Hematopoietic multipotent progenitor cell treated with erythropoietin and hydrocortisone succinate and interleukin-3 and kit ligand, for 17 days (in vitro differentiated cells): ENCODE measurements around the gene PKD2L1.

Experiments used
- DNase-seq: peaks from one replicate; pipeline ENCODE4 v3.0.0-alpha.2; 2015; ENCODE audit warnings: low spot score

Gene PKD2L1

DNA sequence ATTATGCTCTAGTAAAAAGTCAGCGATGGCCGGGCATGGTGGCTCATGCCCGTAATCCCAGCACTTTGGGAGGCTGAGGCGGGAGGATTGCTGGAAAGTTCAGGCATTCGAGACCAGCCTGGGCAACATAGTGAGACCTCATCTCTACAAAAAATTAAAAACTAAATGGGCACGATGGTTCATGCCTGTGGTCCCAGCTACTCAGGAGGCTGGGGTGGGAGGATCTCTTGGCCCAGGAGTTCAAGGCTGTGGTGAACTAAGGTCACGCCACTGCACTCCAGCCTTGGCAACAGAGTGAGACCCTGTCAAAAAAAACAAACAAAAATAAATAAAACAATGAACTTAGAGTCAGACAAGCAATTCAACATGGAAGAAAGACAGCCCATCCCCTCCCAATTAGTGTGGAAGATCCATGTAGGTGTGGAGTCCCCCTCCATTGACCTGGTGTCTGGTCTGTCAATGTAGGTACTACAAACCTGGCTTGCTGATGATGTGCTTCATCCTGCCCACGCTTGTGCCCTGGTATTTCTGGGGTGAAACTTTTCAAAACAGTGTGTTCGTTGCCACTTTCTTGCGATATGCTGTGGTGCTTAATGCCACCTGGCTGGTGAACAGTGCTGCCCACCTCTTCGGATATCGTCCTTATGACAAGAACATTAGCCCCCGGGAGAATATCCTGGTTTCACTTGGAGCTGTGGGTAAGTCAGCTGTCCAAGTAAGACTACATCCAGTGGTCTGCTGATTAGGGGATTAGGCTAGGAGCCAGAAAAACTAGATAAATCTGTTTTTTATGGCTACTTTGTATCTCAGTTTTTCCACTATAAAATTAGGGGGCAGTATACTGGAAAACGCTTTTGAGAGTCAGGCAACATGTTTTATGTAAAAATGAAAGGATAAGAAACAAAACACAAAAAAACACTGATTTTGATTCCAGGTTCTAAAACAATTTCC, 26.3 kb upstream of the PKD2L1 start:
- no peak for DNase-seq

DNA sequence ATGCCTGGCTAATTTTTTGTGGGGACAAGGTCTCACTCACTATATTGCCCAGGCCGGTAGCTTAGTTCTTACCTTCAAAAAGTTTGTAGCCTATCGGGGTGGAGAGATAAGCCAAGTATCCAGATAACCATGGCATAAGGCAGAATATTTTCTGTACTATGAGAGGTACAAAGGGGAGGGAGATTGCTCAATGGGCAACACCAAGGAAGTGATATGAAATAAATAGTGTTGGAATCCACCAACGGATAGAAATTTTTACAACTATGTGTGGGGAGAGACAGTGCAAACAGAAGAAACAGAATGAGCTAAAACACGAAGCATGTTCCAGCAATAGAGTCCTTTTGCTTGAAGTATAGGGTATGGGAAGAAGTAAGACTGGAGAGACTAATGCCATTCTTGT, 25.1 kb upstream of the PKD2L1 start:
- no peak for DNase-seq

DNA sequence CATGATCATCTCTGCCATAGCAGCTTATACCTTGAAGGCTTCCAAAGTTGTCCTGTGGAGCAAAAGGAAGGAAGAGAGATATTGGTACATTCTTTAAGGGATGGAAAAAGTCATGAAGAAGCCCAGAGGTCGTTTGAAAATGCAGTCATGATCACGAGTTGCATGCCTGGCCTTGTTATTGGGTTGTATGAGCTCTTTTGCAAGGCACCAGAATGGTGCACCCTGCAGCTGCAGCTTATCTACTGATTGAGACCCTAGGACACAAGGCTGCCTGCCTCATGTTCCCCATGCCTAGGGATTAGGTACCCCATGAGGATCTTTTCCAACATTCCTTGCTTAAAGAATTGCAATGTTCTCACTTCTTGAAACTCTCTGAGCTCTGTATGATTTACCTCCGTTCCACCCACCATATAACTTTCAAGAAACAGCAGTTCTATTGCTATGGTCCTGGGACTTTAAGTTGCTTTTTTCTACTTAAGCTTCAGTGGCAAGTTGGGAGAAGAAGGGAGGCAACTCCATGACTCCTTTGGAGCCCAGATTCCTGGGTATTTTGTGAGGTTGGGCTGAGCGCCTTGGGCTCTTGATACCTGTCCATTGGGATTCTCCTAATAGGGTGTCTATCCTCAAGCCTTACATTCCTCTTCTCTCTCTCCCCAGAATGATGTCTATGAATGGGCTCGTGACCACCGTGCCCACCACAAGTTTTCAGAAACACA, 23.9 kb upstream of the PKD2L1 start:
- no peak for DNase-seq

DNA sequence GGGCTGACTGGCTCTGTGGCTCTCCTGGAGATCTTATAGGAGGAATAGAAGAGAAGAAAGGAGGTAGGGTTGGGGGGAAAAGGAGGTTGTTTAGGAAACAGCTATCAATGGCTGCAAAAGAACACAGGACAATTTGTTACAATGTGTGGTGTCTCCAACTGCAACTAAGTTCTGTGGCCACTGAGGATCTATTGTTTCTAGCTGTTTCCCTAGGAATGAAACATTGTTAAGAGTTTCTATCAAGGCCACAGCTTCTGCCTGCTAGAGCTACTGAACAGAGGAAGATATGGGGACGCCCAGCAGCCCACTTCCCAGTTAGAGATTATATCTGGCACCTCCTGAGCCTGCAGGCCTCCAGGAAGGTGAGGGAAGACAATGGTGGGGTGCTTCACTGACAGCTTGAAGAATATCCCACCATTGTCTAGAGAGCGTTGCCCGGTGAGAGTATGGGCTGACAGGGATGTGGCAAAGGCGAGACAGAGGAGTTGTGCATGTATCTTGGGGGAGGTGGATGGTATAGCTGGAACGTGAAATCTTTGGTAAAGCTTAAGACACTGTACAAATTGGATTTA, 21.0 kb upstream of the PKD2L1 start:
- no peak for DNase-seq

DNA sequence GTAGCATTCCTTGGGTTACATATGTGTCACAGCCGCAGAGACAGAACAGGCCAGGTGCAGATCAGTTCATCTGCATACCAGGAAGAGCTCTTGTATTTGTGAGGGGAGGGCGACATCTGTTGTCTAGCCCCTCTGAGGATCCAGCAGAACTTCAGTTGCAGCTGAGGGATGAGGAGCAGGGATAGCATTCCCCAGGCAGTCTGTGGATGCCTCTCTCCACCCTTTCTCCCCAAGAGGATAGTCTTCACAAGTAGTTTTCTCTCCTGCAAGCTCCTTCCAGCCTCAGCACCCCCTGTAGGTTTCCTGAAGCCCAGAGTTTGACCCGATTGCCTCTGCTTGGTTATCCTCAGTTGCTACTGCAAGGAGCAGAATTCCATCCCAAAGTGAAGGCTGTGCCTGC, 19.6 kb upstream of the PKD2L1 start:
- peak; percentile 14 for DNase-seq

DNA sequence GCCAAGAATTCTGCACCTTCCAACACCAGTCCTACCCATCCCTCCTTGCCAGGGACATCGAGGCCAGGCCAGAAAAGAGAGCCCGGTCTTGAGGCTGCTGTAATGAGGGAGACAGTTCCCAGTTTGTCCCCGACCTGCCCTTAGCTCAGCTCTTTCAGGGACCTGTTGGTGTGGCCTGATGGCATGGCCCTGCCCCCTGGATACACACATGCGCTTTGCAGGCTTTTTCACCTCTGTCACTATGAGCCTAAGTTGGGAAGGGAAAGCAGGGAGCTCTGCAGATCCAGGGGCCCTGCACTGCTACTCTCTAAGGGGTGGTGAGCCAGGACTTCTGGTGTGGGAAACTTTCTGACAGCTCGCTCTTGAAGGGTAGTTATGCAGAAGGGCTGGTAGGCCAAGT, 19.1 kb upstream of the PKD2L1 start:
- no peak for DNase-seq

DNA sequence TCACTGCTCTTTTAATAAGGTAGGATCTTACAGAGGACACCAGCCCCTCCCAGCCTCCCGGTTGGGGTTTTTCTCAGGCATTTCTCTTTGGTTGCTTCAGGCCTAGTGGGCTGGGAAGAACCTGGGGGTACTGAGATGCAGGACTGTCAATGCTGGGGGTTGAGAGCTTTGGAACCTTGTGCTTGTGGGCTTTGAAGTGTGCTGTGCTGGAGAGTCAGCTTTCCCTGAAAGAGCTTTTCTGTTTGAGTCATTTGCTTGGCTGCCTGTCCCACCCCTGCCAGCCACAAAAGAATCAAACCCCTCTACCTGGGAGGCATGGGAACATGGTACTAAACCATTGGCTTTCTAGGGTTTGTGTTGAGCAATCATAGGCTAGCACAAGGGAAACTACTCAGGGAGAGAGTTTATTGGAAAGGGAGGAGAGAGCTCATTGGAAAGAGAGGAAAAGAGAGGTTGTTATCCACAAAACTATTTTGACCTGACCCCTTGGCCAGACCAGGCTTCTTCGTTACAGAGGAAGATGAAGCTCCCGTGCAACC, 18.4 kb upstream of the PKD2L1 start:
- DNase-seq: no peak

DNA sequence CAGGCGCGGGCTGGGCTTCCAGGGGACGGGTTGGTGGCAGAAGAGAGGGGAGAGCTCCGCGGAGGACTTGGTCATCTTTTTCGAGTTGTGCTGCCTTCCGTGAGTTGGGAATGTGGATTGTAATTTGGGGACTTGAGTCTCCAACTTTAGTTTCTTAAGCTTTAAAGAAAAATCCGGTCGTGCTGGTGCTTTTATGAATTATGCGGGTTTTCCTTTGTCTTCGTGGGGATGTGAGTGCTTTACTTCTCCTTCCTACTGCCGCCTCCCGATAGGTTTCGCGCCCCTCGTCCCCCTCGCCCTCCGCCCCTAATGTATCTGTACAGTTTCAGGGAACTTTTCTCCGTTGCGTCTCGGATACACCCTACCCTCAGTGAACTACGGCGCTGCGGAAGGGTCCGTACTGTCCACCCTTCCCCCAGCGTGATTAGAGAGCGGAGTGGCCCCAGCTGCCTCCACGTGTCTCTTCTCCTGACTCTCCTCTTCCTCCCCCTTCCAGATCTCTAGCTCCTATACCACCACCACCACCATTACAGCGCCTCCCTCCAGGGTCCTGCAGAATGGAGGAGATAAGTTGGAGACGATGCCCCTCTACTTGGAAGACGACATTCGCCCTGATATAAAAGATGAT, 17.7 kb upstream of the PKD2L1 start:
- no peak for DNase-seq

DNA sequence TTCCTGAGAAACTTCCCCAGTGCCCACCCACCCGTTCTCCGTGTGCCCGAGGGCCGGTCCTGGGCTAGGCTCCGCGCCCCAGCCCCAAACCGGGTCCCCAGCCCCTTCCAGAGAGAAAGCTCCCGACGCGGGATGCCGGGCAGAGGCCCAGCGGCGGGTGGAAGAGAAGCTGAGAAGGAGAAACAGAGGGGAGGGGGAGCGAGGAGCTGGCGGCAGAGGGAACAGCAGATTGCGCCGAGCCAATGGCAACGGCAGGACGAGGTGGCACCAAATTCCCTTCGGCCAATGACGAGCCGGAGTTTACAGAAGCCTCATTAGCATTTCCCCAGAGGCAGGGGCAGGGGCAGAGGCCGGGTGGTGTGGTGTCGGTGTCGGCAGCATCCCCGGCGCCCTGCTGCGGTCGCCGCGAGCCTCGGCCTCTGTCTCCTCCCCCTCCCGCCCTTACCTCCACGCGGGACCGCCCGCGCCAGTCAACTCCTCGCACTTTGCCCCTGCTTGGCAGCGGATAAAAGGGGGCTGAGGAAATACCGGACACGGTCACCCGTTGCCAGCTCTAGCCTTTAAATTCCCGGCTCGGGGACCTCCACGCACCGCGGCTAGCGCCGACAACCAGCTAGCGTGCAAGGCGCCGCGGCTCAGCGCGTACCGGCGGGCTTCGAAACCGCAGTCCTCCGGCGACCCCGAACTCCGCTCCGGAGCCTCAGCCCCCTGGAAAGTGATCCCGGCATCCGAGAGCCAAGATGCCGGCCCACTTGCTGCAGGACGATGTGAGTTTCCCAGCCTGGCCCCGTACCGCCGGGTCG, 16.9 kb upstream of the PKD2L1 start, which contains the start of gene SCD:
TSS of gene SCD (plus strand) at position 469 of the 803 bp plus-strand sequence. CDS start at position 741, 272 bp downstream.
- peak; percentile 65 for DNase-seq

DNA sequence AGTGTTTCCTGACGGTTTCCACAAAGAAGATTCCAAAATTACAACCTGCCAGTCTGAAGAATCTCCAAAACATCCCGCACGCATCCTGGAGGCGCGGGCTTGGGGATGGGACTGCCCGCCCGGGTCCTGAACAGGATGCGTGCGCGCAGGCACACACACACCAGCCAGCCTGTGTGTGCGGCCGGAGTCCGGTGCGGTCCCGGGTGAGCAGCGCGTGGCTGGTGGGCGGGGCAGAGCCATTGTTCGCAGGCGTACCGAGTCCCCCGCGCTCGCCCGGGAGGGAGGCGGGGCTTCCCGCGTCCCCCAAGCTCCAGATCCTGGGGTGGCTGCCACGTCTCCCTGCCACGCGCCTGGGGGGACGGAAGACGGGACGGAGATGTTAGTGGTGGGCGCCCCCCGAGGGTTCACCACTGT, 16.3 kb upstream of the PKD2L1 start:
- no peak for DNase-seq

DNA sequence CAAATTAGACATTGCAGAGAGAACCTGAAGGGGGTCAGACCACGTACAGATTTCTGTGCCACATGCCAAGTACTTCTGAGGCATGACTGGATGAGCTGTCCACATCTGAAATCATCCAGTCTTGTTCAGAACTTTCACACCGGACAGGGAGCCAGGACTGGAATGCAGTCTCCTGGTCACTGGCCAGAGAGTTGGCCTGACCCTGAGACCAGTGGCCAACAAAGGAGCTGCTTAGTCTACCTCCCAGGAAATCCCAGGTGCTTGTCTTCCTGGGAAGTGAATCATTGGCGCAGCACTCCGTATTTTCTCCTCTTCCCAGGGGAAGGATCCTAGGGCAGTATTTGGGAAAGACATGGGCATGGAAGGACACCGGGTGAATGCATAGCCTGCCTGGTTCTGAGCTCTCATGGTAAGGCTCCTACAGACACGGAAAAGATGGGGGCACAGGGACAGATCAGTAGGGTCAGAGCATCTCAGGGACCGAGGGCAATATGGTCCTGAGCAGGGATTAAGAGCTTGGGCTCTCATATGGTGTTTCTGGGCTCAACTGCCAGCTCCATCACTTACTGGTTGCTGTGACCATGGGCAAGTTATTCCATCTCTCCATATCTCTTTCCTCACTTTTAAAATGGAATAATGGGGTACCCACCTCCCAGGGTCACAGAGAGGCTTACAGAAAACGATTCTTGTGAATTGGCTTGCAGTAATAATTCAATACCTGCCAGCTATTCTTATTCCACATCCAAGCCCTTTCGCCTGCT, 15.7 kb upstream of the PKD2L1 start:
- DNase-seq: no peak

DNA sequence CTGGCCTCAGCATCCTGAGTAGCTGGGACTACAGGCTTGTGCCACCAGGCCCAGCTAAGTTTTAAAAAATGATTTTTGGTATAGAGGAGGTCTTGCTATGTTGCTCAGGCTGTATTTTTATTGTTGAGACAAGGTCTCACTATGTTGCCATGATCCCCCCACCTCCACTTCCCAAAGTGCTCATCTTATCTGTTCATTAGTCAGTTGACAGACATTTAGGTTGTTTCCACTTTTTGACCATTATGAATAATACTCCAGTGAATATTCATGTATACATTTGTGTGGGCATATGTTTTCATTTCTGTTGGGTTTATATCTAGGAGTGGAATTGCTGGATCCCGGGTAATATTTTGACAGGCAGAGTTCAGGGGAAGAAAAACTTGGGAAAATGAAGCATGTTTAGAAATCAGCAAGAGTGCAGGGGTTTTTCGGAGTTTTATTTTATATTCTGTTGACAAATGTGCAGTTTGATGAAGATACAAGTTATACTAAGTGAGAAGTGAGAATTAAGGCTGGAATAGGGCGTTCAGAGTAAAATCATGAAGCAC, 14.3 kb upstream of the PKD2L1 start:
- DNase-seq: no peak

DNA sequence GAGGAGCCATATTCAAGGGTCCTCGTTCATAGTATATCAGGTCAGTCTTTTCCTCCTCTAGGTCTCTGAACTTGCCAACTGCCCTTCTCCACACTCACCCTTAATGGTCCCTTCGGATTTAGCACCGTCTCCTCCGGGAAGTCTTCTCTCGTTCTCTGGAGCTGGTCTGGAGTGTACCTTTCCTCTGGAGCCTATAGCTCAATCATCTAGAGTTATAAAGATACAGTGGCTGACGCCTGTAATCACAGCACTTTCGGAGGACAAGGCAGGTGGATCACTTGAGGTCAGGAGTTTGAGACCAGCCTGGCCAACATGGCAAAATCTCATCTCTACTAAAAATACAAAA, 12.6 kb upstream of the PKD2L1 start:
- DNase-seq: no peak

DNA sequence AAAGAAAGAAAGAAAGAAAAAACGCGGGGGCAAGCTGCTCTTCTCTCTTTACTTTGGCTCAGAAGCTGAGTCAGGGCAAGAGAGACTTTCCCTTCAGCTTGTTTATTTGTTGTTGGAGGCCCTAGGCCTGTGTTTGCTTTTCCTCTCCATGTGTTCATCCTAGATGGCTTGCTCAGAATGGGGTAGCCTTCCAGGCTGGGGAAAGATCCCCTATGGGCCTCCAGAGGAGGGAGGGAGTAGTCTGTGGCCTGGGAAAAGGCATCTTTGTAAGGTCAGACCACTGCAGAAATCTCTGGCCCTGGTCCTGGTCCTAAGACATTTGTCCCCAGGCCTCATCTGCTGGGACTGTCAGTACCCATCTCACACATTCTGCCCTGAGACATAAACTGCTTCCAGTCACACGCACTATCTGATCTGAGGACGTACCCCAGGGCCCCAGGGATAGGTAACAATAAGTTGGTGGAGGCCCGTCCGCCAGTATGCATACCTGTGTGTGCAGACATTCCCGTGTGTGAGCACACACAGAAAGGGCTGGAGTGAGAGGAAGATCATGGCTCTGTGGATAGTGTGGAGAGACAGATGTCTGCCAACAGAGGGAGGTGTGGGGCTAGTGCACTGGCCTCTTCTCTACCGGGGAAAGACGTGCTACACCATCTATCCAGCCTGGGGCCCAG, 12.1 kb upstream of the PKD2L1 start:
- DNase-seq: peak; percentile 69

DNA sequence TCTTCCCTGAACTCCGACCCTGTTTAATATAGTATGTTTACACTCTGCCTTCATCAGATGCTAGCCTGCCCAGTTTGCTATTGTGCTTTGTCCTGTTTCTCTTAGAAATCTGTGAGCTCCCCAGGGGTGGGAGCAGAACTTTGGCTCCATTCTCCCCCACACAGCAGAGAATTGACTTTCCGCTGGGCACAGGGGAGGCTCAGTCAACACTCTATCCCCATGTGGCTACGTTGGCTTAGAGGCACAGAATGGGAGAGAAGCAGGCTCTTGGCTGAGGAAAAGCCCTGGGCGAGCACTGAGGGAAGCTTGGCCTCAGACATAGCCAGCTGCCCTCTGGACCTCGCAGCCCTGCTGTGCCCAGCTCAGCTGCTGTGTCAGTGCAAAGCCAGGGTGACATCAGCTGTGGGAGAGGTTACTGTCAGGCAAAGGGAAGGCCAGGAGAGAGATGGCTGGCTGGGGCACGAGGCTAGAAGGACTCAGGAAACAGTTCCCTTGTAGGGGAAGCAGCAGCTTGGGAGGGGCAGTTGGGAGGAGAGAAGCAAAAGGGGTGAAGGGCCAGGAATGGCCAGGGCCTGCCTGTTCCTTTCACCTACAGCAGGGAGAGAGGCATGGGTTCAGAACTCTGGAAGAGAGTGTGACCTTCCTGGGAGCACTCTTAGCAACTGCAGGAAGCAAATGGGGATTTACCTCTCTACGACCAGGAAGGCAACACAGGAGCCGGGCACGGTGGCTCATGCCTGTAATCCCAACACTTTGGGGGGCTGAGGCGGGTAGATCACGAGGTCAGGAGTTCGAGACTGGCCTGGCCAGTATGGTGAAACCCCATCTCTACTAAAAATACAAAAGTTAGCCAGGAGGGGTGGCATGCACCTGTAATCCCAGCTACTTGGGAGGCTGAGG, 11.2 kb upstream of the PKD2L1 start:
- DNase-seq: no peak

DNA sequence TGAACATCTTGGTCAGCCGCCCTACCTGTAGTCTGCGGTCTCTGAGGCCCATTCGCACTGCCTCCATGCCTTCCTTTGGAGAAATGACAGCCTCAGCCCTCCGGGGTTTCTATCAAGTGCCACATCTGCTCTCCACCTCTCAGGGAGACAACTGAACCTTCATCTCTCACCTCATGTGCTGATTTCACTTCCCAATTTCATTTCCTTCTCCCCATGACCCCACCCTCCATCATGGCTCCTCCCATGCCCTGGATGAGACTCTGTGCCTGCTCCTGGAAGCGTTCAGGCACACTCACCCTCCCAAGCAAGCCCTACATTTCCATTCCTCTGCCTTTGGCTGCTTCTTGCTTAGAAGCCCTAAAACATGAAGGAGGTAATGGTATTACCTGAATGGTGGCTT, 9.2 kb upstream of the PKD2L1 start:
- DNase-seq: no peak

DNA sequence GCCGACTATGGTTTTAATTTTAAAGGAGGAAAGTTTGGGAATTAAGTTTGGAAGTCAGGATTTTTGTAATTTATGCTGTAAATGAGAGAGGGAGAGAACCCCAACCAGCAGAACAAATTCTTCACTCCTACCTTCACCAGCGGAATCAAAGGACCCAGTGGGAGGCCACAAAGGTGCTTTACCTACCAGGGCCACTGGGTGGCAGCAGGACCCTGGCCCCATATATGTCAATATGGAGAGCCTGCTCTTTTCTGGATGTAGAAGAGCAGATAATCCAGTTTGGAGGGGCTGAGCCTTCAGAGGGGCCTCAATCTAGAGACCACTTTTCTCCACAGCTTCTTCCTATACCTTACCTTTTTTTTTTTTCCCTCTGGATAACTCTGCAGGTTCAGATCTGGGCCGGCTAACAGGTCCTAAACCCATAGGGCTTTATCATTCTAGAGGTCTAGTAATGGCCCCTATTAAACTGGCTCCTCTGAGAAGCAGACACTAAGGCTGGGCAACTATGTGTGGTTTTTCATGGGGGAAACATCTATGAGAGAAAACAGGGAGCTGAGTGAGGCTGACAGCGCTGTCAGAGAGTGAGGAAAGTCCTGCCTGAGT, 8.5 kb upstream of the PKD2L1 start:
- peak; percentile 83 for DNase-seq

DNA sequence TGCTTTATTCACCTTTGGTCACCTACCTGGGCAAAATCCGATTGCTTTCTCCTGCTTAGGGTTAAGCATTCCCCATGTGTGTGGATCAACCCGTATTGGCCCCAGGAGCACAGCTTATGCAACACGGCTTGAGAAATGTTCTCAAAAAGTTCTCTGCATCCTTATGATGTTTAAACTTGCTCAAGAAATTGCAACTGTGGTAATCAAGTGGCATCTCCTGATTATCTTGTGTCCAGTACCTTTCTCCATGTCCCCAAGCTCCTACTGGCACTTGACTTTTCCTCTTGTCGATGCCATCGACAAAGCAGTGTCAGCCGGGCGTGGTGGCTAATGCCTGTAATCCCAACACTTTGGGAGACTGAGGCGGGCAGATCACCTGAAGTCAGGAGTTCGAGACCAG, 4.7 kb upstream of the PKD2L1 start:
- no peak for DNase-seq
